SKM-1 treated with dmso at 0.1 percent for 144 hours (cell line): ENCODE data around the gene MTHFSD.

Source experiments
- DNase-seq: peaks from one replicate; lab custom pipeline; 2025; ENCODE audit not compliant: unreplicated experiment; lab: John Stamatoyannopoulos, UW

The MTHFSD gene

DNA sequence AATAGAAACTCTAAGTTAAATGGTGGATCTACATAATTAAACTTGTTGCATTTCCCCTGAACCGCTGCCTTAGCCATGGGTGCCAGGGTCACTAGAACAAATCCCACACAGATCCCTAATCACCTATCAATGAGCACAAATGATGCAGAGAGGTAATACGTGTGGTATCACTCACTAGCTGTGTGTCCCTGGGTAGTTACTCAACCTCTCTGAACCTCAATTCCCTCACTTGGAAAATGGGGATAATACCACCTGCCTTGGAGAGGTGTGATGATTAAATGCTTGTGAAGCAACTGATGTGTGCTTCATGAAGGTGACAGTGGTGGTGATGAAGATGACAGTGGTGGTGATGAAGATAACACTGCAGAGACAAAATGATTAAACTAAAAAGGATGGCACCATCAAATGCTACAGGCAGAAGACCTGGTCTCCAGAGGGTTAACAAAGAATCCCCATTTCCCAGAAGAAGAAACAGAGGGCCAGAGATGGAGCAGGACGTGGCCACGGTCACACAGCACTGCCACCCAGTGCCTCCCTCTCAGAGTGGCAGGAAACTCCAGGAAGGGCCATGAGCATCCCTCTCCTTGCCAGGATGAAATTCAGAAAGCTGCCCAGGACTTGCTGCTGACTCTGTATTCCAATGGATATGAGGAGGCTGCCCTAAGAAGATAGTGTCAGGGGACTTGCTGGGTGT is 62.6 kb downstream of the MTHFSD start:
- no peak for DNase-seq

- no peak for DNase-seq
Measured at GRCh38 chr16:86491640-86492023, 63.4 kb downstream of the MTHFSD start.

GRCh38 chr16:86490859-86491639 is 64.0 kb downstream of the MTHFSD start:
- DNase-seq, result no peak

GRCh38 chr16:86485746-86486145 is 69.3 kb downstream of the MTHFSD start:
- DNase-seq, result no peak

DNA sequence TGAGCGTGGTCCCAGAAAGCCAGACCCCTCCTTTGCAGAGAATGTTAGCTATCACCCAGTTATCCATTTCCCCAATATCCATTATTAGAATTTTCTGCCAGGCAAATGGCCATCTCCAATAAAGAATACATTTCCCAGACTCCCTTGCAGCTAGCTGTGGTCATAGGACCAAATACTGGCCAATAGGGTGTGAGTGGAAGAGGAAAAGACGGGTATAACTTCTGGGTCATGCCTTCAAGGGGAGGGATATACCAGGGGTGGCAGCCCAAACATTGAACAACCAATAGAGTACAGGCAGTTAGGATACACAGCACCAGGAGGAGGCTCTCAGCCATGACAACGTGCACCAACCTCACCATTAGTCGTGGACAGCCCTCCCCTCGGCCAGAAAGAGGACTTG is 70.8 kb downstream of the MTHFSD start:
- no peak for DNase-seq

GRCh38 chr16:86481607-86482006 is 73.4 kb downstream of the MTHFSD start:
- no peak for DNase-seq

GRCh38 chr16:86480444-86480843 is 74.6 kb downstream of the MTHFSD start:
- DNase-seq, result no peak
